ENCODE results near the gene ACAP2.
"Not testable (repeated sequence)": the region's sequence is repeated elsewhere in the genome, so short reads cannot be mapped to it uniquely, and the experiment has no call there.

ACAP2 gene

DNA sequence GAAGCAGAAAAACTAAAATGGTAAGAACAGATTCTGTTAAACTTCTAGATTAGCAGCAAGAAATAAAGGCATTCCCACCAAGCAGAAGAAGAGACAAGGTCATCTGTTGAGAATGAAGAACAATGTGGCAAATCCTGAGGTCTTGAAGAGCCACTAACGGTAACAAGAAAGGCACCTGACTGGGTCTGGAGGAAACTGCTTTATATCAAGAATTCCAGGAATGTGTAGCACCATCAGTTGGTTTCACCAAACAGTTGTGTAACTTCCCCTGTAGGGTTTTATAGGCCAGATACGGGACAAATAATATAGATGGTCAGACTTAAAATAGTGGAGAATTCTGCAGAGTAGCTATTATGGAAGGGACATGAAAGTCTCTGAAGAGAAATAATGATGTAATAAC, 57.3 kb downstream of the ACAP2 start:
- DNase-seq, result no peak

GRCh38 chr3:195384952-195385351, 57.9 kb downstream of the ACAP2 start:
- DNase-seq, result no peak

DNA sequence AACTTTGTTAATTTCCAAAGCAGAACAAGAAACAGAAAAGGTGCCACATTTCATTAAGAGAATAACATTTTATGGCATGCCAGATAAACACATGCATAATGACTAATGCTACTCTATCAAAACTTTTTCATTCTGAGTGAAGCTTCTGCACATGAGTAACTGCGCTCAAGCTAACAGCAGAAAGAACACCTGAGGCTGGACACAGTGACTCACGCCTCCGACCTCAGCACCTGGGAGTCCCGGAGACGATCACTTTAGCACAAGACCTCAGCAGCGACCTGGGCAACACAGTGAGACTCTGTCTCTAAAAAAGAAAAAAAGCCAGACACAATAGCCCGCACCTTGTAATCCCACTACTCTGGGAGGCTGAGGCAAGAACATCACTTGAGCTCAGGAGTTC, 70.6 kb downstream of the ACAP2 start:
- no peak for DNase-seq

DNA sequence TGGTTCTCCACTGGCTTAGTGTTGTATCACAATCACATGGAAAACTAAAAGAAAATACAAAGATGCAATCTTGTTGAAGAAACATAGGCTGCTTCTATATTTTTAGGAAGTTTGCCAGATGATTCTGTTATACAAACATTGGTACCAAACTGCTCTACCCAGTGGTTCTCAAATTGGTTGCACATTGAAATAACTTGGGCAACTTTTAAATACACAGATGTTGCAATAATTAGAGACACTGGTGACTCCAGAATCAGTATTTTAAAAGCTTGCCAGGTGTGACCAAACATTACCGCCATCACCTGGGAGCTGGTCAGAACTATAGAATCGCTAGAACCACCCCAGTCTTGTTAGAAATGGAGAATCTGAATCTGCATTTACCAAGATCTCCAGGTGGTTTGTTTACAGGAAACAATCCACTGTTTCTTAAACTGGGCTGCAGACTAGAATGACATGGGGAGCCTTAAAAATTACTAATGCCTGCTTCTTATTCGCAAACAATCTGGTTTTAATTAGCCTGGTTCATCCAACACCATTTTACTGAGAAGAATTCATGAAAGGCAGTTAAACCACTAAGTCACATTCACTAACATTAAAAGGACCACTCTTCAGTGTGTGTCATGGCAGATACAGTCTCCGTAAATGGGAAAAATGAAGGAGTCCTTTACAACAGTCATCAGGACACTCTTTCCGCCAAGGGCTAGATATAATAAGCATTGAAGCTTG, 76.5 kb downstream of the ACAP2 start:
- DNase-seq, result no peak

DNA sequence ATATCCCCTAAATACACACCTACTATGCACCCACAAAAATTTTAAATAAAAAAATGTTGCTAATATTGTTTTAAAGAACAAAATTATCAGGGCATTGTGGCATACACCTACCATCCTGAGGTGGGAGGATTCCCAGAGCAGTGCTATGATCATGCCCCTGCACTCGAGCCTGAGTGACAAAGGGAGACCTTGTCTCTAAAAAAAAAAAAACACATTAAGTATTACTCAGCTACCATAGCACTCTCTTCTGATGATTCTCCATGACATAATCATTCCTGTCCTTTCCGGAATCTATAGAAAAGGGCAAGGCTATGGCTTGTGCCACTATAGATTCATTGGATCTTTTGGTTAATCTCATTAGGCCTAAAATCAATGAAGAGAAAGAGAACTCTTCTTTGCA, 77.4 kb downstream of the ACAP2 start:
- no peak for DNase-seq

DNA sequence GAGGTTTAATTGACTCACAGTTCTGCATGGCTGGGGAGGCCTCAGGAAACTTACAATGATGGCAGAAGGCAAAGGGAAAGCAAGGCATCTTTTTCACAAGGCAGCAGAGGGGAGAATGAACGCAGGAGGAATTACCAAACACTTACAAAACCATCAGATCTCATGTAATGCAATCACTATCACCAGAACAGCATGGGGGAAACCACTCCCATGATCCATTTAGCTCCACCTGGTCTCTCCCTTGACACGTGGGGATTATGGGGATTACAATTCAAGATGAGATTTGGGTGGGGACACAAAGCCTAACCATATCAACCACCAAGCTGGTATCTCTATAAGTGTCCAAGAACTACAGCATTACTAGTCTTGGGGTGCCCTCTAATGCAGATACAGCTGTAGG, 85.0 kb downstream of the ACAP2 start:
- not testable (repeated sequence) for DNase-seq

DNA sequence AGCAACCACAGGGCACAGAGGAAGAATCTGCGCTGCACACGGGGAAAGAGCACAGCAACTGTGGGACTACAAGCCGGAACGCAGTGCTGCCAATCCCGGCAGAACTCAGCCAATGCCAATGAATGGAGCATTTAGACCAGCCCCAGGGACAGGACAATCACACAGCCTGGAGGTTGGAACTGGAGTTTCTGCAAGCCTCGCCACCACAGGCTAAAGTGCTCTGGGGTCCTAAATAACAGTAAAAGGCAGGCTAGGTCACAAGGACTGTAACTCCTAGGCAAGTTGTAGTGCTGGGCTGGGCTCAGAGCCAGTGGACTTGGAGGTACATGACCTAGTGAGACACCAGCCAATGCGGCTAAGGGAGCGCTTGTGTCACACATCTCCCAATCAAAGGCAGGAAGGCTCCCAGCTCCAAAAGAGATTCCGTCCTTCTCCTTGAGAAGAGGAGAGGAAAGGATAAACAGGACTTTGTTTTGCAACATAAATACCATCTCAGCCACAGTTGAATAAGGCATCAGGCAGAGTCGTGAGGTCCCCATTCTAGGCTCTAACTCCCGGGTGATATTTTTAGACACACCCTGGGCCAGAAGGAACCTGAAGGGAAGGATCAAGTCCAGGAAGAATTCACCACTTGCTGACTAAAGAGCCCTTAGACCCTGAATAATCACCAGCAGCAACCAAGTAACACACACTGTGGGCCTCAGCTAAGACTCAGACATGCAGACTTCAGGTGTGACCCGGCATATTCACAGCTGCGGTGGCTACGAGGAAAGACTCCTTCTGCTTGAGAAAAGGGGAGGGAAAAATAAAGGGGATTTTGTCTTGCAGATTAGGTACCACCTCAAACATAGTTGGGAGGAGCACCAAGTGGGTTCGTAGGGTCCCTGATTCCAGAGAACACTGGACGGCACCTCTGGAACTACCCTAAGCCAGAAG, 86.4 kb downstream of the ACAP2 start:
- DNase-seq, result no peak

DNA sequence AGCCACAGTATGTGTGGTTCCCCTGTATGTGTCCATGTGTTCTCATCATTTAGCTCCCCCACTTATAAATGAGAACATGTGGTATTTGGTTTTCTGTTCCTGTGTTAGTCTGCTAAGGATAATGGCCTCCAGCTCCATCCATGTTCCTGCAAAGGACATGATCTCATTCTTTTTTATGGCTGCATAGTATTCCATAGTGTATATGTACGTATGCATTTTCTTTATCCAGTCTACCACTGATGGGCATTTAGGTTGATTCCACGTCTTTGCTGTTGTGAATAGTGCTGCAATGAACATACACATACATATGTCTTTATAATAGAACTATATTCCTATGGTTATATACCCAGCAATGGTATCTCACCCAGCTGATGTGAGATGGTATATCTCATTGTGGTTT, 88.8 kb downstream of the ACAP2 start:
- not testable (repeated sequence) for DNase-seq

DNA sequence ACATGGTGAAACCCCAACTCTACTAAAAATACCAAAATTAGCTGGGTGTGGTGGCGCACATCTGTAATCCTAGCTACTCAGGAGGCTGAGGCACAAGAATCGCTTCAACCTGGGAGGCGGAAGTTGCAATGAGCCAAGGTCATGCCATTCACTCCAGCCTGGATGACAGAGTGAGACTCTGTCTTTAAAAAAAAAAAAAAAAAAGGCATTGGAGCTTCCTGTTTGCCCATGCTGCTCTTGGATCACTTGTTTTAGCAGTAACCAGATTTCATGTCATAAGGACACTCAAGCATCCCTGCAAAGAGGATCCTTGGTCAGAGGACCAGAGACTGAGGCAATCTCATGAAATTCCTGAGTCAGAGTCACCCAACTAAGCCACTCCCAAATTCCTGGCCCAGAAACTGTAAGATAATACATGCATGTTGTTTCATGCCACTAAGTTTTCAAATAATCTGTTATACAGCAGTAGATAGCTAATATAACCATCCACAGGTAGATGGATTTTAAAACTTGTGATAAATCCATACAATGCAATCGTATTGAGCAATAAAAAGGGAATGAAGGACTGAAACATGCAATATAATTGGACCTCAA, 89.8 kb downstream of the ACAP2 start:
- no peak for DNase-seq

- no peak for DNase-seq
Measured at GRCh38 chr3:195348426-195349115, 94.2 kb downstream of the ACAP2 start.

DNA sequence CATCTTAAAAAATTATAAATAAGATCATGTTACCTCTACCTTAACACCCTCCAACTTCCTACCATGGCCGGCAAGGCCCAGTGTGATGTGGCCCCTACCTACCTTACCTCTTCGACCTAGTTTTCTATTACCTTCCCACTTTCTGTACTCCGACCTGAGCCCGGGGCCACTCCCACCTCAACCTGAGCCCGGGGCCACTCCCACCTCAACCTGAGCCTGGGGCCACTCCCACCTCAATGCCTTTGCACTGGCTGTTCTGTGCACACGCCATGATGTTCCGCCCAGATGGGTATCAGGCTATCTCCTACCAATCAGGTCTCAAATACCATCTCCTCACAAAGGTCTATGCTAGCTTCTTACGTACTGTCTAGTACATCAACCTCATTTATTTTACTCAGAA, 105.1 kb downstream of the ACAP2 start:
- no peak for DNase-seq

DNA sequence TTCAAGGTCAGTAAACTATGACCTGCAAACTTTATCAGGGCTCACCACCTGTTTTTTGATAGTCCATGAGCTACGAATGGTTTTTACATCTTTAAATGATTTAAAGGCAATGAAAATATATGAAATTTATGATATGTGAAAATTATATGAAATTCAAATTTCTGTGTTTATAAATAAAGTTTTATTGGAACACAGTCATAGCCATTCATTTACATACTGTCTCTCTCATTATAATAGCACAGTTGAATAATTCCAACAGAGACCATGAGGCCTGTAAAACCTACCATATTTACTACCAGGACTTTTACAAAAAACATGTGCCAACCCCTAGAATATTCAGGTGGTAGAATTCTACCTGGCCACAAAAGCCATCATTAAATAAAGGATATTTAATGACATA, 107.9 kb downstream of the ACAP2 start:
- DNase-seq, result no peak

DNA sequence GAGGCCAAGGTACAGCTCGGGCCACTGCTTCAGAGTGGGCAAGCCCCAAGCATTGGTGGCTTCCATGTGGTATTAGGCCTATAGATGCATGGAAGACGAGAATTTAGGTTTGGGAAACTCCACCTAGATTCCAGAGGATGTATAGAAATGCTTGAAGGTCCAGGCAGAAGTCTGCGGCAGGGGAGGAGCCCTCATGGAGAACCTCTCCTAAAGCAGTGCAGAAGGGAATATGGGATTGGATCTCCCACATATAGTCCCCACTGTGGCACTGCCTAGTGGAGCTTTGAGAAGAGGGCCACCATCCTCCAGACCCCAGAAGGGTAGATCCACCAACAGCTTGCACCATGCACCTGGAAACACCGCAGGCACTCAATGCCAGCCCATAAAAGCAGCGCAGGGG, 123.8 kb downstream of the ACAP2 start:
- no peak for DNase-seq

DNA sequence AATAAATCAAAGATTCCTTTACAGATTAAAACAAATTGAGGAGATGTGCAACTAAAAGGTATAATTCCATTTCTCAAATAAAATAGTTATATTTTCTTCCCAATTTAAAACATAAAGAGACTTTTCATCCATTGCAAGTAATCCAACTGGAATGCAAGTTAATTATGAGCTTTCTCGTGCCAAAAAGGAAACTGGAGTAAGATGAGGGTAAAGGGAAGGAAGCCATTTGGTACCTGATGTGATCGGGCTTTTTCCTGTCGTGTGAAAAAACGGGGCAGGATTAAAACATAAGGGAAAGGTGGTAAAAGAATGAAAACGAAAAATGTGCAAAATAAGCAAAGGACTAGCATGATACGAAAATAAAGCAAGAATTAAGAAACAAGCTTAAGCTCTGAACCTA, 130.1 kb downstream of the ACAP2 start:
- no peak for DNase-seq

DNA sequence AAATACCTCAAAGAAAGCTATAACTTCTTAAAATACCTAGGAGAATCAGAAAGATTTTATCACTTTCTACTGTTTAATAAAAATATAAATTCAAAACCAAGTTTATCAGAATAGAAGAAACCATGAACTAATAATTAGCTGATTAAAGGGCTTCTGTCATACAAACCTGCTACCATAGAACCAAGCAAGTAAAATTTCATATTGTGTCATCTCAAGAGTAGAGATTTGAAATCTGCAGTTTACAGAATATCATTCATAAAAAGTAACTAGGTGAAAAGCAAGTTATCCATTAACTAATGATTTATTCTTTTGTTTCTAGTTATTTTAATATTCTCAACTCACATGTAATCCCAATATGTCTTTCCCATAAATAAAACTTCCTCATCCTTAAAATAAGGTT, 135.1 kb downstream of the ACAP2 start:
- DNase-seq, result no peak

DNA sequence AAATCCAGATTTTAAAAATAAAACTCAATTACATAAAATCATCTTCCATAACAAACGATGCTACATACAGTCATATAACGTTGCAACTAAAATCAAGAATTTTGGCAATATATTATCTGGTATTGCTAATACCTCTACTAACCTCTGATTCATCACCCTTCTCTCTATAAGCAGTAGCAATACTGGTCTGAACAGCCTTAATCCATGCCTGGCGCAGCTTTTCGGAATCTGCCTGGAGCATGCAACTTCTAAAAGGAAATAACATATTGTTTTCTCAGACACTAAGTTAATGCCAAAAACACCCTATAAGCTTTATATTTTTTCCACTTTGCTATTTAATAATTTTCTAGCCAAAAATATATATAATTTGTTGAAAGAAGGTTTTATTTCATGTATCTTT, 136.5 kb downstream of the ACAP2 start:
- no peak for DNase-seq

- DNase-seq, result no peak
Measured at GRCh38 chr3:195302431-195302830, 140.4 kb downstream of the ACAP2 start.

DNA sequence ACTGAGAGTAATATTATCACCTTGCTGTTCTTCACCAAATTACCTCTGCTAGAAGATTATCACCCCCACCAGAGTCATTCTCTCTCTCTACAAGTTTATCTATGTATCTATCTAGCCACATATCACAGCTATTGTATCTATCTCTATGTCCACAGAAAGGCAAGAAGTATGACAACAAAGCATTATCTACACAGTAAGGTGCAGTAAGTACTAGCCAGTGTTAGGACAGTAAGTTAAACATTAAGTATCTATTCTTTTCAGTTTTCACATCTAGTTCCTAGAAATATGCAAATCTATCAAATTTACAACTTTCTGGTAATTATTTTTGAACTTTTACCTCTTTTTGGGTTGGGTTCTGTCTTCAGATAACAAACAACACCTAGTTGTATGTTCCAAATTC, 145.4 kb downstream of the ACAP2 start:
- no peak for DNase-seq

GRCh38 chr3:195296662-195297061, 146.2 kb downstream of the ACAP2 start:
- no peak for DNase-seq

DNA sequence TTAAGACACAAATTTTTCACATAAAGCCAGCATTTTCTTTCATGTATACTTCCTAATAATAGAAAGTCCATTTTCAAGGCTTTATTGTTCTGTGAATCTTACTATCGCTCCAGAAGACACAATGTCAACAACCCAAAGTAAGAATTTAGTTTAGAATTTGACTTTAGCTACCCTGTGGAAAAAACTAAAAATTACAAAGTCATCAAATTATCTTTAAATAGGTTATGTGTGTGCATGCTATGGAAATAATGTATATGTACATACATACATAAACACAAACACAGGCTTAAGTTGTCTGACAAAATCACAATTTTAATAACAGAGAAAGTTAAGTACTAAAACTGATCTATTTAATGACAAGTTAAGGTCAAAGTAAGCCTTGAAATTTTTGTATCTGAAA, 151.7 kb downstream of the ACAP2 start:
- DNase-seq, result no peak

GRCh38 chr3:195290643-195291042, 152.2 kb downstream of the ACAP2 start:
- DNase-seq, result not testable (repeated sequence)

GRCh38 chr3:195286115-195286872, 156.5 kb downstream of the ACAP2 start:
- no peak for DNase-seq

Measured in effector CD4-positive, alpha-beta T cell (primary cell).